ENCODE results near the gene FPR3. TPM values are rescaled to one million over a fixed set of nuclear protein-coding genes. Genes with fewer than 3 reads are reported as not detected.
"Not testable (repeated sequence)": the region's sequence is repeated elsewhere in the genome, so short reads cannot be mapped to it uniquely, and the experiment has no call there.

Gene FPR3
- total RNA-seq, 1 donor from 2014 or later = 3.4 TPM

- DNase-seq (ENCODE audit: low spot score) = no peak
Observed at GRCh38 chr19:51784109-51784785, 10.7 kb upstream of the FPR3 start.

- DNase-seq (ENCODE audit: low spot score) = peak; percentile 47
Observed at GRCh38 chr19:51784922-51785690, 9.9 kb upstream of the FPR3 start.

DNA sequence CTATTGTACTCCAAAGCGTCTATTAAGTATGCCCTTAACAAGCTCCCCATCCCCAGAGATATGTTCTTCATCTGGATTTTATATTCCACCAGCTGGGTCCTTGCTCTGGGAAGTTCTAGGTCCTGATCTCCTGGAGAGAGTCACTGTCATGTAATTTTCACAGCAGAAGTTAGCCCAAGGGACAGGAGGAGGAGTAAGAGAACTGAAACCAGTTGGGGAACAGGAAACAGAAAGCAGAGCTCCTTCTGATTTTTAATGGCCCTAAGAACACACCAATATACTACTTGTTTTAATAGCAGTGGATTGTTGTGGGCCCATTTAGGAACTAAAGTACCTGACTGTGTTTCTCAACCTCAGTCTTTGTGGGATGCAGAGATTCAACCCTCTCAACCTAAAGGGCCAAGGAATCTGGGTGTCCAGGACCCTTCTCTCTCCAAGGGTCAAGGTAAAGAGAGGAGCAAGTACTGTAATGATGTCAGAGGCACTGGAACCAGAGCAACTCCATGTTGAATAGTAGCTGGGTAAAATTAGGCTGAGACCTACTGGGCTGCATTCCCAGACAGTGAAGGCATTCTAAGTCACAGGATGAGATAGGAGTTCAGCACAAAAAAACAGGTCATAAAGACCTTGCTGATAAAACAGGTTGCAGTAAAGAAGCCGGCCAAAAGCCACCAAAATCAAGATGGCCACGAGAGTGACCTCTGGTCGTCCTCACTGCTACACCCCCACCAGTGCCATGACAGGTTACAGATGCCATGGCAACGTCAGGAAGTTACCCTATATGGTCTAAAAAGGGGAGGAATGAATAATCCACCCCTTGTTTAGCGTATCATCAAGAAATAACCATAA is 8.1 kb upstream of the FPR3 start:
- DNase-seq (ENCODE audit: low spot score) = no peak

- no peak for DNase-seq (ENCODE audit: low spot score)
Observed at GRCh38 chr19:51788029-51788428, 6.9 kb upstream of the FPR3 start.

DNA sequence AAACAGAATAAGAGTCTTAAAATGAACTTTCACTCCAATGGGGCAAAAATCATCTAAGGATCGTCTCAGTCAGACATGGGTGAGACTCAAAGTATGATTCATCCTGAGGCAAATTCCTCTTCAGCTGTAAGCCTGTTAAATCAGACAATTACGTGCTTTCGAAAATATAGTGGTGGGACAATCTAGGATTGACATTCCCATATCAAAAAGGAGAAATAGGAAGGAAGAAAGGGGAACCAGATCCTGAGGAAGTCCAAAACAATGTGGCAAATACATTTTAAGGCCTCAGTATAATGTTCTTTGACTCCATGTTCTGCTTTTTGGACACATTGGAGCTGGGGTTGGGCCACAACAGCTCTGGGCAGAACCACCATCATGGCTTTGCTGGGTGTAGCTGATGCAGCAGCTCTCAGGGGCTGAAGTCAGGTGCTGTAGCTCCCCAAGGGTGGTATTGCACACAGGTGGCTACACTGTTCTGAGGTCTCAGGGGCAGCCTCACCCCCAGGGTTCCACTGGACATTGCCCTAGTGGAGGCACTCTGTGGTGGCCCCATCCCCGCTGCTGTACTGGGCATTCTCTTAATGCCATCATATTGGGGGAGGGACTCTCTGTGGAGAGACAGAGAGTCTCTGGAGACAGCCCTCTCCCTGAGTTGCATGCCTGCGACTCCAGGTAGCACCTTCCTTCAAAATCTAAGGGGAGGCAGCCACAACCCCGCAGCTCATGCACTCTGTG is 5.7 kb upstream of the FPR3 start:
- DNase-seq (ENCODE audit: low spot score) = no peak

DNA sequence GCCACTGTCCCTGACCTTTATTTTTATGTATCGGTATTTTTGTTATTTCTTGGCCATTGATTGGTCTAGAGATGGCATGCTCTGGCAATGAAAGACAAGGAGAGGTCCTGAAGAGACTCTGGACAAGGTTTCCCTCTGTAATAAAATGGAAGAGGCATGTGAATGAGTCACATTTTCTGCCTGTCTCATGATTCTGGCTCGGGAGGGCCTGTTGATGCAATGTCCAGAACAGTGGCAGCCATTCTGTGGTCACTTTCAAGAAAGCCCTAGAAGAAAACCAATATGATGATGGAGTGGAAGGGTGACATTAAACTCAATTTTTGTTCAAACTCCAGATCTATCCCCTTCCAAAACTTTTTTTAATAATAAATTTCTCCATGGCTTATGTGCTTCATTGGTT is 2.0 kb upstream of the FPR3 start:
- no peak for DNase-seq (ENCODE audit: low spot score)

DNA sequence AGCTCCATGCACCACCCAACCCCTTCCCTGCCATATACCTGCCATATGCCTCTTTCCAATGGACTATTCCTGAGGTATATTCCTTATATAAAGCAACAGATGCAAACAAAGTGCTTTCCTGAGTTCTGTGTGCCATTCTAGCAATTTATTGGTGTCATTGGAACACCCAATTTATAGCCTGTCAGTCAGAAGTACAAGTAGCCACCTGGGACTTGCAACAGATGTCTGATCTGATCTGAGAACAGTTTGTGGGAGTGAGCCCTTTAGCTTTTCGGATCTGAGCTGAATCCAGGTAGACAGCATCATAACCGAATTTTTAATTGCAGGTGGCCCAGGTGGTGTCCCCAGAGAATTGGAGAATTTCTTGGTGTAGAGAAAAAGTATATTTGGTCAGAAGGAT is 963 bp upstream of the FPR3 start:
- no peak for DNase-seq (ENCODE audit: low spot score)

- DNase-seq (ENCODE audit: low spot score) = no peak
Observed at GRCh38 chr19:51796195-51796679, 1.3 kb downstream of the FPR3 start.

DNA sequence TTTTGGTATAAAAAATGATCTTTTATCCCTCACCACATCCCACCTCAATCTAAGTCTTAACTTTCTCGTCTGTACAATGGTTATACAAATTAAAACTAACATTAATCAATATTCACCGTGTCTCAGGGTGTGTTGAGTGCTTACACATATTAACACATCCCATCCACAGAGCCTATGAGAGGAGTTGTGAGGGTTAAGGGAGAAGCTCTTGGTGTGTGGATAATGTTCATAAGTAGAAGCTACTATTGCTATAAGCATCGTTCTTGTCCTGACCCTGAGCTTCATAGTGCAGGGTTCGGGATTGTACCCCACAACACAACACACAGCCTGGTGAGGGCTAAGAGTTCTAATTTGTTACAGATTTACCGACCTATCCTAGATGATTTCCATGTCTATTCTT is 2.5 kb downstream of the FPR3 start:
- no peak for DNase-seq (ENCODE audit: low spot score)

DNA sequence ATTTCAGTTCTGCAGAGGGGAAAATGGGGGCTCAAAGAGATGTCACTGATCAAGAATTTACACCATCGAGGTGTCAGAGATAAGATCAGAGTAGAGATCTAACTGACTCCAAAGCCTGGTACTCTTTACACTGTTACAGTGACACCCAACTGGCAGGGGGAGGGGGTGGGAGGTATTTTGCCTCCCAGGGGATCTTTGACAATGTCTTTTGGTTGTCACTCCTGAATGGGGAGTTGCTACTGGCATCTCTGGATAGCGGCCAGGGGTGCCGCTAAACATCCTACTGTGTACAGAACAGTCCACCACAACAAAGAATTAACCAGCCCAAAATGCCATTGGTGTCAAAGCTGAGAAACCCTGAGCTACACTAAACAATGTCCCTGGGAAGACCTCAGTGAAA is 3.1 kb downstream of the FPR3 start:
- DNase-seq (ENCODE audit: low spot score) = no peak

DNA sequence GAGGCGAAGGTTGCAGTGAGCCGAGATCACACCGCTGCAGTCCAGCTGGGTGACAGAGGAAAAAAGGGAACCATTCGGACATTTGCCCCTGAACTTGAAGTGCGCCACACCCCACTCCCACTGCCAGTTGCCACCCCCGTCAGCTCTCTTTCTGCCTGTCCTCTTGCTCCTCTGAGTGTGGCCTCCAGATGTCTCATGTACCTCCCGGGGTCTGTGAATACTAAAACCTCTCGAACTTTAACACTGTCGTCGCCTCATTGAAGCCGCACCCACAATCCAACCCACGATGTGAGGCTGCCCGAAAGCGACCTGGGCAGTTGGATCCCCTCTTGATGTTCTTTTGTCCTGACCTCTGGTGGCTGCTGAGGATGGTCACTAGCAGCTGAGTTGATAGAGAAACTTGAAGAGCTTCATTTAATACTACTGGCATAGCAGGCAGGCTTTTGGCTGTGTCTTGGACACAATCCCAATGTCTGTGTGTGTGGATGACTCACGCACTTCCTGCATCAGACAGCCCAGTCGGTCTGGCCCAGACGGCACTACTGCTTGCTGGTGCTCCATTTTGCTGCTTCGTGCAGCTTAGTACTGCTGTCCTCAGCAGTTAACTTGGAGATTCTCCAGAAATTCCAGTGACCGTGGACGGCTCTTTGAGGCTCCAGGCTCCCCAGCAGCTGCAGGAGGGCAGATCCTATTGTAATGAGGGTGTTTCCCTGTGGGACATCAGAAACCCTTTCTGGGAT is 4.2 kb downstream of the FPR3 start:
- DNase-seq (ENCODE audit: low spot score) = peak; percentile 87

DNA sequence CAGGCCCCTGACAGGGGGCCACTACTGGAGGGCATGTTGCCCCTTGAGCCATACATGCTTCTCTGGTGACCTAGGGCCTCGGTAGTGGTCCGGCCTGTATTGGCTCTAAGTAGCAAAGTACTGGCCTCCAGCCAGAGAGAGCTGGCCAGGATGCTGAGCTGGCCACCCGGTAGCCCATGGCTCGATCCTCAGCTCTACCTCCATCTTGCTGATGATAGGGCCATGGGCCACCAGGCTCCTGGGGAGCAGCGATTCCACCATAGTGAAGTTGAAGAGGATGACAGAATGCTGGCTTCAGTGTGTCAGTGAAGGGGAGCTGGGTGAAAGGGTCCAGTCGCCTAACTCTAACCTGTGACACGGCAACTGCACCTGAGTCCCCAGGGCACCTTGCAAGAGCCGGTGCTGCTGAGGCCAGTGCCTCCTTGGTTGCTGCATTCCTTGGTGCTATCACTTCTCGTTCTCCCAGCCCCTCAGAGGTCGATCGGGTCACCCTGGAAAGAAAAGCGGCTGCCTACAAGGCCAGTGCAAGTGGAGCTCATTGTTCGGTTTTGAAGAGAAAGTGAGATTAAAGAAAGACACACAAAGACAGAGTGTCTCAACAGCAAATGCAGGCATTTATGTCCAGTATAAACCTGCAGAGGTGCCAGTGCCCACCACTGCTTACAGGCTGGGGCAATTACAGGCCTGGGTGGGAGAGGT is 5.0 kb downstream of the FPR3 start:
- DNase-seq (ENCODE audit: low spot score) = no peak

GRCh38 chr19:51800473-51801244 is 5.7 kb downstream of the FPR3 start:
- DNase-seq (ENCODE audit: low spot score) = peak; percentile 55

- DNase-seq (ENCODE audit: low spot score) = no peak
Observed at GRCh38 chr19:51802775-51803174, 7.8 kb downstream of the FPR3 start.

- no peak for DNase-seq (ENCODE audit: low spot score)
Observed at GRCh38 chr19:51803519-51803918, 8.6 kb downstream of the FPR3 start.

GRCh38 chr19:51803967-51804366 is 9.0 kb downstream of the FPR3 start:
- DNase-seq (ENCODE audit: low spot score) = no peak

- DNase-seq (ENCODE audit: low spot score) = not testable (repeated sequence)
Observed at GRCh38 chr19:51804789-51805188, 9.8 kb downstream of the FPR3 start.

GRCh38 chr19:51805396-51805795 is 10.4 kb downstream of the FPR3 start:
- DNase-seq (ENCODE audit: low spot score) = not testable (repeated sequence)

- DNase-seq (ENCODE audit: low spot score) = not testable (repeated sequence)
Observed at GRCh38 chr19:51806571-51806970, 11.6 kb downstream of the FPR3 start.
